ENCODE data around the gene MBD6. TPM values are rescaled to one million over a fixed set of nuclear protein-coding genes. Genes with fewer than 3 reads are reported as not detected.

Gene MBD6
- total RNA-seq, result 10 to 100 TPM; 29.5 to 52.9 (median 39.5) TPM
- 10 to 100 TPM; 11.6 to 18.4 (median 17.5) TPM for polyA plus RNA-seq
- long read RNA-seq, donor 1, result 0 reads
- long read RNA-seq, donor 2, partial matches to known transcripts, result 6 of 13 reads
- long read RNA-seq, donor 2, other reads (novel, unspliced or antisense), result 7 of 13 reads

DNA sequence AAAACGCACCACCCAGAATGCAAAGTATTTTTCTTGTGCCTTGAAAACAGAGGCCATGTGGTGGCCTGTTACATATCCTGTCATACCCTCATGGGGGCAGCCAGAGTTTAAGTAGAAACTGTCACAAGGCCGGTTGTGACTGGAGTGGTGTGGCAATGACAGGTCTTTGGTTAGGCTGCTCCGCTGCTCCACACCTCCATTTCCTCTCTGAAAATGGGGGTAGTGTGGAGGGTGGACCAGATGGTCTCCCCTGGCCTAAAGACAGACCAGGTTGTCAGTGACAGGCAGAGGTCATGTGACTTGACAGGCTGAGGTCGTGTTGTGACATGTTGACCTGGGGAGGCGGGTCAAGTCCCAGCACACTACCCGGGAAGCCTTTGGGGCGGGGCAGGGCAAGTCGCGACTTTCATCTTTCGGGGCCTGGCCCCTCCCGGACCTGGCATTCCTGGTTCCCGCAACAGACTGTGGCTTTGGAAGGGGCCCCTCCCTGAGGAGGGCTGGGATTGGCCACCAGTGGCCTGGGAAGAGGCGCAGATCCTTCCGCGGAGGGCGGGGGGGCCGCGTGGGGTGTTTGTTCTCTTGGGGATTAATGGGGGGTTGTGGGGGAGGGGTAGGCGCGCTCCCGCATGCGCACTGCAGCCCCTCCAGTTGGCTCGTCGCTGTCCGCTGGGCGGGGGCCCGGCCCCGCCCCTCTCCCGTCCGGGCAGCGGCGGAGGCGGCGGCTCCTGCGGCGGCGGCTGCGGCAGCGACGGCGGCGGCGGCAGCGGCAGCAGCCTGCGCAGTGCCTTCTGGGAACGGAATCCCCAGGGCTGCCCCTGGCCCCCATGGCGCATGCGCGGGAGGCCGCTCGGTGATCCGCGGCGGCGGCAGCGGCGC lies at the start of gene MBD6:
MBD6 (plus strand) TSS at position 814 of the 876 bp plus-strand sequence. CDS start 1,480 bp downstream, outside the sequence.
- intact Hi-C loops (cut with DNase I), result loop anchor here in 1 of 2 donors (5.0 kb wide), 1 partner anchor 35 kb away; the partner anchor contains the start of gene MARS1
- H3K4me1 ChIP-seq, result peaks cover 47% of the 10 kb centered on the region
- ATAC-seq (peak; percentile 41 to 62 (median 52)), DNase-seq (peak; percentile 94 to 97)
- TF ChIP-seq CTCF (IDR thresholded peaks at IDR 0.05), result no peak
- H3K9me3 ChIP-seq, result no peaks in the 10 kb centered on the region
- 1% methylated on average over 21 to 57 of the region's 57 CpGs for WGBS, 3 donors
- peak within 1 kb of the TSS; percentile 96 for H3K4me3 ChIP-seq
- peak within 1 kb of the TSS; percentile 100 for H3K27ac ChIP-seq
- H3K36me3 ChIP-seq (ENCODE audit: insufficient read depth in 1 of 2, low read depth in 1 of 2), result peaks cover 4 to 42% of the 10 kb centered on the region in 2 donors
- H3K27me3 ChIP-seq (ENCODE audit: insufficient read depth in 3 of 3, low read length in 2 of 3), result no peaks in the 10 kb centered on the region

DNA sequence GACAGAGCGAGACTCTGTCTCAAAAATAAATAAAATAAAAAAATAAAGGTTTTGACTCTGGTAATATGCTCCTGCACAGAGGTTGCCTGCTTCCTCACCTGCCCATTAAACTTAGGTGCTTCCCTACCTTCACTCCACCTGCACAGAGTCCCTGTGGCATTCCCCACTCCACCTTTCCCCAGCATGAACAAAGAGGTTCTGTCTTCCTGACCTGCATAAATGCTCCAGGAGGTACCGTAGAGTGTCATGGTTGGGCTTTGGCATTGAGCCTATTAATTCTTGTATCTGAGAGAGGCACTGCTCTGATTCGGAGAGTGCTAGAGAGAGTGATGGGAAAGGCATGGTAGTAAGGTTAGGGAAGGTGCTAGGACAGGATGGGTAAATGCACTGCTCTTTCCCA lies 49.2 kb upstream of the MBD6 start:
- no peaks in the 10 kb centered on the region for H3K36me3 ChIP-seq (ENCODE audit: insufficient read depth in 1 of 2, low read depth in 1 of 2)

DNA sequence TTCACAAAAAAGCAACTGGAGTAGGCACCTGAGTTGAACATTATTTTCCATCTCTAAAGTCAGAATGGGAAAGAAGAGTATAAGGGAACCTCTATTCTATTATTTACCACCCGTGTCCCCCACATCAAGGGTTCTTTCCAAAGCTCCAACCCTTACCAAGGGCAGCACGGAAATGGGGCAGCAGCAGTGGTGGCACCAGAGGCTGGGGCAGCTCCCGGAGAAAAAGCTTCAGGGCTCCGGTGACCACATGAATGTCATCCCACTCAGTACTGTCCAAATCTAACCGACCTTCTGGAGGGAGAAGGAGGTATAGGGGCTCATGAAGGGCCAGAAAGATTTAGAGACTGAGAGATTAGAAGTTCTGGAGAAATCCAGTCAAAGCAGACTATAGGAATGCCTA lies 48.7 kb upstream of the MBD6 start:
- DNase-seq (no peak), ATAC-seq (no peak)
- peaks cover 0 to 64% (median 17%) of the 10 kb centered on the region in 3 donors for H3K27me3 ChIP-seq (ENCODE audit: insufficient read depth in 3 of 3, low read length in 2 of 3)
- 80 to 91% (median 84%) methylated on average over 5 of the region's 5 CpGs for WGBS, 3 donors
- no peaks in the 10 kb centered on the region for H3K36me3 ChIP-seq (ENCODE audit: insufficient read depth in 1 of 2, low read depth in 1 of 2)
- H3K27ac ChIP-seq, result no peak overlapping the region
- TF ChIP-seq CTCF (IDR thresholded peaks at IDR 0.05), result no peak
- no peaks in the 10 kb centered on the region for H3K9me3 ChIP-seq
- H3K4me1 ChIP-seq, result peaks cover 13% of the 10 kb centered on the region
- no peak overlapping the region for H3K4me3 ChIP-seq
- intact Hi-C loops (cut with DNase I), result no loop called here

More for the DNA sequence above, 49.2 kb upstream of the MBD6 start:
- Histone ChIP-seq H3K9me3 (no peaks in the 10 kb centered on the region), H3K27me3 (ENCODE audit: insufficient read depth in 3 of 3, low read length in 2 of 3) (peaks cover 0 to 64% (median 15%) of the 10 kb centered on the region in 3 donors), H3K4me1 (peaks cover 13% of the 10 kb centered on the region), H3K4me3 (no peak overlapping the region), H3K27ac (no peak overlapping the region)
- TF ChIP-seq CTCF (IDR thresholded peaks at IDR 0.05), result no peak
- DNase-seq (no peak), ATAC-seq (no peak)
- 38 to 45% (median 39%) methylated on average over 3 of the region's 3 CpGs for WGBS, 3 donors
- intact Hi-C loops (cut with DNase I), result no loop called here

GRCh38 chr12:57474430-57474829 lies 48.2 kb upstream of the MBD6 start:
- Histone ChIP-seq H3K9me3 (no peaks in the 10 kb centered on the region), H3K4me1 (peaks cover 13% of the 10 kb centered on the region), H3K4me3 (no peak overlapping the region), H3K27me3 (ENCODE audit: insufficient read depth in 3 of 3, low read length in 2 of 3) (peaks cover 0 to 64% (median 18%) of the 10 kb centered on the region in 3 donors), H3K36me3 (ENCODE audit: insufficient read depth in 1 of 2, low read depth in 1 of 2) (no peaks in the 10 kb centered on the region), H3K27ac (no peak overlapping the region)
- intact Hi-C loops (cut with DNase I), result no loop called here
- 83 to 84% (median 84%) methylated on average over 8 of the region's 8 CpGs for WGBS, 3 donors
- ATAC-seq (no peak), DNase-seq (no peak)
- TF ChIP-seq CTCF (IDR thresholded peaks at IDR 0.05), result no peak
